ENCODE data around the gene BEAN1.

- TF ChIP-seq POLR2A (IDR thresholded peaks at IDR 0.05; ENCODE audit: low read depth, low read length) (no peak), POLR2AphosphoS5 (IDR thresholded peaks at IDR 0.05; ENCODE audit: low read depth, low read length) (no peak), TAF1 (IDR thresholded peaks at IDR 0.05; ENCODE audit: low read depth, low read length) (no peak), SPI1 (IDR thresholded peaks at IDR 0.05; ENCODE audit: low read depth, low read length) (no peak)
Measured at GRCh38 chr16:66489818-66490217, 62.7 kb downstream of the BEAN1 start.

Measured in GM12891 (cell line).